HepG2 (cell line): ENCODE measurements around the gene TCF7L2. TPM values are rescaled to one million over a fixed set of nuclear protein-coding genes. Genes with fewer than 3 reads are reported as not detected.

ENCODE experiments used
- FIP1L1 ChIP-seq: fragments of 200-400 bp; formaldehyde crosslinking; IDR thresholded peaks from 2 replicates; pipeline ENCODE4 v1.6.1; 2018; ENCODE audit warnings: low read depth, mild to moderate bottlenecking, low read length, moderate library complexity, borderline replicate concordance; ENCODE audit not compliant: insufficient read depth
- KLF6 ChIP-seq: IDR thresholded peaks from 2 replicates; pipeline ENCODE4 v1.8.0; 2016; ENCODE audit warnings: missing biosample characterization, missing genetic modification reagents
- PRMT3 ChIP-seq: sonication (generic); formaldehyde crosslinking; IDR thresholded peaks from 2 replicates; pipeline ENCODE4 v1.8.1; 2022; ENCODE audit warnings: low read depth, mild to moderate bottlenecking, moderate library complexity, missing genetic modification reagents, borderline replicate concordance
- RFX3 ChIP-seq: IDR thresholded peaks from 2 replicates; pipeline ENCODE4 v1.6.1; 2016; ENCODE audit warnings: missing biosample characterization, missing genetic modification reagents
- TEAD3 ChIP-seq: optimal IDR thresholded peaks from 2 replicates; pipeline ENCODE3; 2016; ENCODE audit warnings: borderline replicate concordance
- ZNF121 ChIP-seq: sonication (generic); formaldehyde crosslinking; IDR thresholded peaks from 2 replicates; pipeline ENCODE4 v1.5.0; 2020; ENCODE audit warnings: mild to moderate bottlenecking, missing genetic modification reagents
- ZNF44 ChIP-seq: sonication (generic); formaldehyde crosslinking; IDR thresholded peaks from 2 replicates; pipeline ENCODE4 v1.5.1; 2020; ENCODE audit warnings: mild to moderate bottlenecking, missing genetic modification reagents
- ZNF558 ChIP-seq: sonication (generic); formaldehyde crosslinking; IDR thresholded peaks from 2 replicates; pipeline ENCODE4 v1.9.0; 2022; ENCODE audit warnings: mild to moderate bottlenecking, missing genetic modification reagents, borderline replicate concordance
- ZNF720 ChIP-seq: sonication (generic); formaldehyde crosslinking; IDR thresholded peaks from 2 replicates; pipeline ENCODE4 v1.4.0; 2020; ENCODE audit warnings: missing genetic modification reagents
- ZNF775 ChIP-seq: sonication (generic); formaldehyde crosslinking; IDR thresholded peaks from 2 replicates; pipeline ENCODE4 v1.4.0; 2020; ENCODE audit warnings: missing genetic modification reagents, mild to moderate bottlenecking, moderate library complexity, borderline replicate concordance
- ZSCAN12 ChIP-seq: sonication (generic); formaldehyde crosslinking; IDR thresholded peaks from 2 replicates; pipeline ENCODE4 v1.9.0; 2021; ENCODE audit warnings: mild to moderate bottlenecking, missing genetic modification reagents
- polyA plus RNA-seq, 8 experiments: library from polyadenylated mRNA; depleted of rRNA in 3 of 8; stranded (reverse) in 7 of 8; unstranded in 1 of 8; fragments of >200 nt; fragmentation: Illumina TruSeq in 4 of 8; extraction: Trizol in 4 of 8; gene quantifications; 2 replicates each; pipeline versions ENCODE4 v1.2.1 to v1.2.3, GENCODE V29; 2011 to 2016; ENCODE audit warnings: low read depth in 4 of 8, missing spikeins in 1 of 8, mixed read lengths in 1 of 8; ENCODE audit not compliant: insufficient read depth in 1 of 8
- total RNA-seq, 5 experiments: library from RNA; depleted of rRNA; stranded (reverse); fragments of >200 nt; fragmentation: Illumina TruSeq; extraction: Trizol; gene quantifications; 2 replicates each; pipeline ENCODE4 v1.2.3, GENCODE V29; 2016; ENCODE audit warnings: low read depth in 1 of 5
- TF ChIP-seq, protein P1 (sequence below): sonication (generic); formaldehyde crosslinking; IDR thresholded peaks from 2 replicates; pipeline ENCODE4 v1.4.0; 2020; ENCODE audit warnings: low read depth, mild to moderate bottlenecking, missing genetic modification reagents
- TF ChIP-seq, protein P2 (sequence below): sonication (generic); formaldehyde crosslinking; IDR thresholded peaks from 2 replicates; pipeline ENCODE4 v1.8.0; 2022; ENCODE audit warnings: missing genetic modification reagents, mild to moderate bottlenecking, moderate library complexity, borderline replicate concordance
- TF ChIP-seq, protein P3 (sequence below): sonication (generic); formaldehyde crosslinking; conservative IDR thresholded peaks from 2 replicates; pipeline ENCODE4 v1.4.0; 2020; ENCODE audit warnings: missing genetic modification reagents
- TF ChIP-seq, protein P4 (sequence below), 2 experiments: sonication (generic) in 1 of 2; formaldehyde crosslinking in 1 of 2; IDR thresholded peaks; 2 replicates each; pipeline versions ENCODE4 v1.5.1 to v1.6.1; 2011 to 2020; ENCODE audit warnings: borderline replicate concordance in 1 of 2, low read depth in 1 of 2, low read length in 1 of 2, mild to moderate bottlenecking in 1 of 2, missing genetic modification reagents in 1 of 2, moderate library complexity in 1 of 2
- TF ChIP-seq, protein P5 (sequence below): IDR thresholded peaks from 2 replicates; pipeline ENCODE4 v1.6.1; 2016; ENCODE audit warnings: missing genetic modification reagents, missing compliant biosample characterization
- TF ChIP-seq, protein P6 (sequence below): IDR thresholded peaks from 2 replicates; pipeline ENCODE4 v1.6.1; 2016; ENCODE audit warnings: low read depth, control low read depth
- TF ChIP-seq, protein P7 (sequence below): sonication (generic); formaldehyde crosslinking; IDR thresholded peaks from 2 replicates; pipeline ENCODE4 v1.5.0; 2020; ENCODE audit warnings: mild to moderate bottlenecking, low read depth, missing genetic modification reagents, borderline replicate concordance

The TCF7L2 gene
- total and polyA plus RNA-seq, 2 of the 13 experiments (the other 11 are each of a cell fraction or from before 2014, with no cell fraction given): 3.9 to 13.7 TPM

DNA sequence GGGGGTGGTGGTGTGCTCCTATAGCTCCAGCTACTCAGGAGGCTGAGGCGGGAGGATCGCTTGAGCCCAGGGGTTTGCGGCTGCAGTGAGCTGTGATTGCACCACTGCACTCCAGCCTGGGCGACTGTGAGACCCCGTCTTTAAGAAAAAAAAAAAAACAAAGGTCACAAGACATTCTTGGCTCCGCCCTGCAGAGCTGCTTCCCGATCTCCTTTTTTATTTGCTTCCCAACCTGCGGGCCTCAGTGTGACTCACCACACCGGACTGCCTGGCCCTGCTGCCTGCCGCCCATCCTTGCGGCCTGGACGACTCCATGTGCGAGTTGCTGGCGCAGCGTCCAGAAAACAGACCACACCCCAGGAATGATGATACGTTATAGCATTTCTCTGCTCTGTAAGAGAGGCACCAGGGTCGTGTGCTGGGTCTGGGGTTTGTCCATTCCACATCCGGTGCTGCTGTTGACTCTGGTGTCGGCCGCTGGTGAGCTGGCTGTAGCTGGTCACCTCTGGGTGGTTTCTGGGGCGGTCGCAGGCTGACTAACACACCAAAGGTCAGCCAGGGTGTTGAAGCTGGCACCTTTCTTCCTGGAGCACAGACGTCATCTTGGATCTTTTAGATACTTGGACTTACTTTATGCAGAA is 123.6 kb downstream of the TCF7L2 start (continued):
- TF ChIP-seq, protein P1, sequence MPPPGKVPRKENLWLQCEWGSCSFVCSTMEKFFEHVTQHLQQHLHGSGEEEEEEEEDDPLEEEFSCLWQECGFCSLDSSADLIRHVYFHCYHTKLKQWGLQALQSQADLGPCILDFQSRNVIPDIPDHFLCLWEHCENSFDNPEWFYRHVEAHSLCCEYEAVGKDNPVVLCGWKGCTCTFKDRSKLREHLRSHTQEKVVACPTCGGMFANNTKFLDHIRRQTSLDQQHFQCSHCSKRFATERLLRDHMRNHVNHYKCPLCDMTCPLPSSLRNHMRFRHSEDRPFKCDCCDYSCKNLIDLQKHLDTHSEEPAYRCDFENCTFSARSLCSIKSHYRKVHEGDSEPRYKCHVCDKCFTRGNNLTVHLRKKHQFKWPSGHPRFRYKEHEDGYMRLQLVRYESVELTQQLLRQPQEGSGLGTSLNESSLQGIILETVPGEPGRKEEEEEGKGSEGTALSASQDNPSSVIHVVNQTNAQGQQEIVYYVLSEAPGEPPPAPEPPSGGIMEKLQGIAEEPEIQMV: 0 out of 2 replicates have a peak, but pooled peaks have one; percentile 31
- TF ChIP-seq, protein P2, sequence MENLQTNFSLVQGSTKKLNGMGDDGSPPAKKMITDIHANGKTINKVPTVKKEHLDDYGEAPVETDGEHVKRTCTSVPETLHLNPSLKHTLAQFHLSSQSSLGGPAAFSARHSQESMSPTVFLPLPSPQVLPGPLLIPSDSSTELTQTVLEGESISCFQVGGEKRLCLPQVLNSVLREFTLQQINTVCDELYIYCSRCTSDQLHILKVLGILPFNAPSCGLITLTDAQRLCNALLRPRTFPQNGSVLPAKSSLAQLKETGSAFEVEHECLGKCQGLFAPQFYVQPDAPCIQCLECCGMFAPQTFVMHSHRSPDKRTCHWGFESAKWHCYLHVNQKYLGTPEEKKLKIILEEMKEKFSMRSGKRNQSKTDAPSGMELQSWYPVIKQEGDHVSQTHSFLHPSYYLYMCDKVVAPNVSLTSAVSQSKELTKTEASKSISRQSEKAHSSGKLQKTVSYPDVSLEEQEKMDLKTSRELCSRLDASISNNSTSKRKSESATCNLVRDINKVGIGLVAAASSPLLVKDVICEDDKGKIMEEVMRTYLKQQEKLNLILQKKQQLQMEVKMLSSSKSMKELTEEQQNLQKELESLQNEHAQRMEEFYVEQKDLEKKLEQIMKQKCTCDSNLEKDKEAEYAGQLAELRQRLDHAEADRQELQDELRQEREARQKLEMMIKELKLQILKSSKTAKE: peak; percentile 98
- TF ChIP-seq, protein P3, sequence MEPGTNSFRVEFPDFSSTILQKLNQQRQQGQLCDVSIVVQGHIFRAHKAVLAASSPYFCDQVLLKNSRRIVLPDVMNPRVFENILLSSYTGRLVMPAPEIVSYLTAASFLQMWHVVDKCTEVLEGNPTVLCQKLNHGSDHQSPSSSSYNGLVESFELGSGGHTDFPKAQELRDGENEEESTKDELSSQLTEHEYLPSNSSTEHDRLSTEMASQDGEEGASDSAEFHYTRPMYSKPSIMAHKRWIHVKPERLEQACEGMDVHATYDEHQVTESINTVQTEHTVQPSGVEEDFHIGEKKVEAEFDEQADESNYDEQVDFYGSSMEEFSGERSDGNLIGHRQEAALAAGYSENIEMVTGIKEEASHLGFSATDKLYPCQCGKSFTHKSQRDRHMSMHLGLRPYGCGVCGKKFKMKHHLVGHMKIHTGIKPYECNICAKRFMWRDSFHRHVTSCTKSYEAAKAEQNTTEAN (CRISPR knock-in tag): peak; percentile 77; the same call in 1 of the 2 replicates
- no peak for TF ChIP-seq FIP1L1
- no peak for TF ChIP-seq ZNF558 (CRISPR knock-in tag)
- no peak for TF ChIP-seq ZNF720
- TF ChIP-seq RFX3 (CRISPR knock-in tag): no peak
- TF ChIP-seq, protein P4, sequence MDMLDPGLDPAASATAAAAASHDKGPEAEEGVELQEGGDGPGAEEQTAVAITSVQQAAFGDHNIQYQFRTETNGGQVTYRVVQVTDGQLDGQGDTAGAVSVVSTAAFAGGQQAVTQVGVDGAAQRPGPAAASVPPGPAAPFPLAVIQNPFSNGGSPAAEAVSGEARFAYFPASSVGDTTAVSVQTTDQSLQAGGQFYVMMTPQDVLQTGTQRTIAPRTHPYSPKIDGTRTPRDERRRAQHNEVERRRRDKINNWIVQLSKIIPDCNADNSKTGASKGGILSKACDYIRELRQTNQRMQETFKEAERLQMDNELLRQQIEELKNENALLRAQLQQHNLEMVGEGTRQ (IDR thresholded peaks at IDR 0.05; ENCODE audit: low read depth, low read length): no peak
- TF ChIP-seq, protein P4 (CRISPR knock-in tag; IDR thresholded peaks at IDR 0.05; ENCODE audit: borderline replicate concordance): no peak
- TF ChIP-seq TEAD3: peak; percentile 79
- no peak for TF ChIP-seq PRMT3
- TF ChIP-seq, protein P5, sequence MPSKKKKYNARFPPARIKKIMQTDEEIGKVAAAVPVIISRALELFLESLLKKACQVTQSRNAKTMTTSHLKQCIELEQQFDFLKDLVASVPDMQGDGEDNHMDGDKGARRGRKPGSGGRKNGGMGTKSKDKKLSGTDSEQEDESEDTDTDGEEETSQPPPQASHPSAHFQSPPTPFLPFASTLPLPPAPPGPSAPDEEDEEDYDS (CRISPR knock-in tag): no peak
- TF ChIP-seq ZNF121: no peak
- no peak for TF ChIP-seq KLF6 (CRISPR knock-in tag)
- TF ChIP-seq ZNF44 (CRISPR knock-in tag): no peak
- TF ChIP-seq, protein P6, sequence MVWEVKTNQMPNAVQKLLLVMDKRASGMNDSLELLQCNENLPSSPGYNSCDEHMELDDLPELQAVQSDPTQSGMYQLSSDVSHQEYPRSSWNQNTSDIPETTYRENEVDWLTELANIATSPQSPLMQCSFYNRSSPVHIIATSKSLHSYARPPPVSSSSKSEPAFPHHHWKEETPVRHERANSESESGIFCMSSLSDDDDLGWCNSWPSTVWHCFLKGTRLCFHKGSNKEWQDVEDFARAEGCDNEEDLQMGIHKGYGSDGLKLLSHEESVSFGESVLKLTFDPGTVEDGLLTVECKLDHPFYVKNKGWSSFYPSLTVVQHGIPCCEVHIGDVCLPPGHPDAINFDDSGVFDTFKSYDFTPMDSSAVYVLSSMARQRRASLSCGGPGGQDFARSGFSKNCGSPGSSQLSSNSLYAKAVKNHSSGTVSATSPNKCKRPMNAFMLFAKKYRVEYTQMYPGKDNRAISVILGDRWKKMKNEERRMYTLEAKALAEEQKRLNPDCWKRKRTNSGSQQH (CRISPR knock-in tag): peak; percentile 79
- TF ChIP-seq ZNF775 (CRISPR knock-in tag): no peak
- no peak for TF ChIP-seq ZSCAN12 (CRISPR knock-in tag)
- TF ChIP-seq, protein P7, sequence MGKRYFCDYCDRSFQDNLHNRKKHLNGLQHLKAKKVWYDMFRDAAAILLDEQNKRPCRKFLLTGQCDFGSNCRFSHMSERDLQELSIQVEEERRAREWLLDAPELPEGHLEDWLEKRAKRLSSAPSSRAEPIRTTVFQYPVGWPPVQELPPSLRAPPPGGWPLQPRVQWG (CRISPR knock-in tag): no peak
